Activated CD8-positive, alpha-beta memory T cell treated with anti-CD3 and anti-CD28 coated beads for 1 hour (primary cell): ENCODE measurements around the gene NFKBIE.

Experiments used
- DNase-seq, 2 donors: peaks; one replicate each; pipeline ENCODE4 v3.0.0-alpha.2; 2020; ENCODE audit warnings: low read depth in 1 of 2; ENCODE audit errors: extremely low read depth in 1 of 2

NFKBIE gene

GRCh38 chr6:44228433-44228832 lies 36.9 kb downstream of the NFKBIE start:
- no peak for DNase-seq

GRCh38 chr6:44228031-44228430 lies 37.3 kb downstream of the NFKBIE start:
- DNase-seq: no peak

- DNase-seq: no peak
Measured at GRCh38 chr6:44227148-44227793, 38.1 kb downstream of the NFKBIE start.

- no peak for DNase-seq
Measured at GRCh38 chr6:44226368-44227147, 38.8 kb downstream of the NFKBIE start.

GRCh38 chr6:44225579-44226325 lies 39.6 kb downstream of the NFKBIE start:
- DNase-seq: no peak

- no peak for DNase-seq
Measured at GRCh38 chr6:44224965-44225305, 40.4 kb downstream of the NFKBIE start.

GRCh38 chr6:44224029-44224964 lies 41.1 kb downstream of the NFKBIE start:
- DNase-seq: no peak

- DNase-seq: peak; percentile 65 to 75
Measured at GRCh38 chr6:44223319-44224028, 41.9 kb downstream of the NFKBIE start, which contains the start of gene SLC29A1. Gene SLC29A1, plus strand, starts transcription at chr6:44223595. Its CDS starts 3,719 bp downstream, at chr6:44227314.

- no peak for DNase-seq
Measured at GRCh38 chr6:44222486-44223318, 42.6 kb downstream of the NFKBIE start.

GRCh38 chr6:44221961-44222335 lies 43.4 kb downstream of the NFKBIE start:
- no peak for DNase-seq

GRCh38 chr6:44221291-44221960 lies 43.9 kb downstream of the NFKBIE start:
- peak in 1 of 2 donors; percentile 50 for DNase-seq

- DNase-seq: no peak
Measured at GRCh38 chr6:44220913-44221290, 44.4 kb downstream of the NFKBIE start.

- DNase-seq: no peak
Measured at GRCh38 chr6:44219815-44220784, 45.3 kb downstream of the NFKBIE start.

- DNase-seq: no peak
Measured at GRCh38 chr6:44219053-44219814, 46.1 kb downstream of the NFKBIE start.

- no peak for DNase-seq
Measured at GRCh38 chr6:44217332-44218143, 47.8 kb downstream of the NFKBIE start.
